HG02970 (cell line): Measurements from ENCODE around the gene C2orf78.
"Not testable (repeated sequence)": the region's sequence is repeated elsewhere in the genome, so short reads cannot be mapped to it uniquely, and the experiment has no call there.

Experiments used
- ATAC-seq: cut with Tn5 transposase; IDR thresholded peaks from one replicate; pipeline ENCODE4 v1.9.1; 2021; ENCODE audit warnings: mild to moderate bottlenecking, moderate library complexity, moderate number of reproducible peaks; ENCODE audit not compliant: unreplicated experiment, low FRiP score

Gene C2orf78

GRCh38 chr2:73783883-73784282, at the start of gene C2orf78:
C2orf78 (plus strand) TSS chr2:73784183; CDS start chr2:73784310, 127 bp downstream.
- ATAC-seq, result not testable (repeated sequence)

DNA sequence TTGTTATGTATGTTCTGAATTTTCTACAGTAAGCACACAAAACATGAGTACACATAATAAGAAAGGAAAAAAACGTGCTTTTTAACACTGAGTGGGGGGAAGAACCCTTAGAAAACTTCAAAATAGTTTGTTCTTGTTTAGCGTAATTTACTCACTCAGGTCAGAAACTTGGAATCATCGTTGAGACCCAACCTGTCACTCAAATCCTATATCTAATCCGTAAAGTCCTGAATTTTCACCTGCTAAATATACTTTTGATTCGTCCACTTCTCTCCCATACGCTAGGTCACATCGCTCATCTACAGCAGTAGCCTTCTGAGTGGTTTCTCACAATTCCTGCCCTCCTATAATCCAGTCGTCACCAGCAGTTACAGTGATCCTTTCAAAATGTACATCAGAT, 47.6 kb upstream of the C2orf78 start:
- peak; percentile 5 for ATAC-seq

- peak; percentile 87 for ATAC-seq
Observed at GRCh38 chr2:73736855-73737779, 46.9 kb upstream of the C2orf78 start, which contains the start of gene TPRKB. TPRKB (minus strand) TSS chr2:73737345; CDS start chr2:73734569, 2,776 bp downstream.

- ATAC-seq, result no peak
Observed at GRCh38 chr2:73739101-73739500, 44.9 kb upstream of the C2orf78 start.

GRCh38 chr2:73740767-73741166, 43.2 kb upstream of the C2orf78 start:
- no peak for ATAC-seq

GRCh38 chr2:73746015-73746876, 37.7 kb upstream of the C2orf78 start:
- no peak for ATAC-seq

GRCh38 chr2:73746877-73747208, 37.1 kb upstream of the C2orf78 start:
- ATAC-seq, result no peak

GRCh38 chr2:73749314-73749713, 34.7 kb upstream of the C2orf78 start:
- no peak for ATAC-seq

- ATAC-seq, result not testable (repeated sequence)
Observed at GRCh38 chr2:73754332-73754731, 29.7 kb upstream of the C2orf78 start.

- ATAC-seq, result no peak
Observed at GRCh38 chr2:73759285-73759764, 24.7 kb upstream of the C2orf78 start.

DNA sequence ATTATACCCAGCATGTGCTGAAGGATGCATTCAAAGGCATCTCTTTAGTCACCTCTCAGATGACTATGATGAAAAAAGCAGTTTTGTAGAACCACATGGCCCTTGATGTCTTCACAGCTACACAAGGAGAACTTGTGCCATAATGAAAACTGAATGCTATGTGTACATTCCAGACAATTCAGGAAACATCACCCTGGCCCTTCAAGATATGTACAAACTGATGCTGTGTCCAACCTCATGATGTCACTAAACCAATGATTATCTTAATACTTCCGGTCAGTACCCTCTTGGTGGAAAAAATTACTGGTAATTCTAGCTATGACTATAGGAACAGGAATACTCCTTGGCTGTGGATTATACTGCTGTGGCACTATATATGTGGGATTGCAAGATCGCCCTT, 24.1 kb upstream of the C2orf78 start:
- no peak for ATAC-seq

- no peak for ATAC-seq
Observed at GRCh38 chr2:73762571-73762970, 21.4 kb upstream of the C2orf78 start.

DNA sequence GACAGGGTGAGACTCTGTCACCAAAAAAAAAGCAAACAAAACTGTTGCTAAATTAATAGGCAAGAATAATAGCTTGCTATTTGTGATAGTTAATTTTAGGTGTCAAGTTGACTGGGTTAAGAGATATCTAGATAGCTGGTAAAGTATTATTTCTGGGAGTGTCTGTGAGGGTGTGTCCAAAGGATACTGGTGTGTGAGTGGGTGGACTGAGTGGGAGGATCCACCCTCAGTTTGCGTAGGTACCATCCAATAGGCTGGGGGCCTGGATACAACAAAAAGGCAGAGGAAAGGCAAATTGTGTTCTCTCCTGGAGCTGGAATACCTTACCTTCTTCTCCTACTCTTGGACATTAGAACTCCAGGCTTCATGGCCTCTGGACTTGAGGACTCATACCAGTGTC, 19.0 kb upstream of the C2orf78 start:
- ATAC-seq, result no peak

GRCh38 chr2:73766349-73766748, 17.6 kb upstream of the C2orf78 start:
- no peak for ATAC-seq

GRCh38 chr2:73766994-73767393, 17.0 kb upstream of the C2orf78 start:
- ATAC-seq, result no peak

- ATAC-seq, result no peak
Observed at GRCh38 chr2:73770725-73771124, 13.3 kb upstream of the C2orf78 start.

GRCh38 chr2:73772819-73773218, 11.2 kb upstream of the C2orf78 start:
- no peak for ATAC-seq

GRCh38 chr2:73776381-73776780, 7.6 kb upstream of the C2orf78 start:
- ATAC-seq, result no peak

- no peak for ATAC-seq
Observed at GRCh38 chr2:73776869-73777519, 7.0 kb upstream of the C2orf78 start.

DNA sequence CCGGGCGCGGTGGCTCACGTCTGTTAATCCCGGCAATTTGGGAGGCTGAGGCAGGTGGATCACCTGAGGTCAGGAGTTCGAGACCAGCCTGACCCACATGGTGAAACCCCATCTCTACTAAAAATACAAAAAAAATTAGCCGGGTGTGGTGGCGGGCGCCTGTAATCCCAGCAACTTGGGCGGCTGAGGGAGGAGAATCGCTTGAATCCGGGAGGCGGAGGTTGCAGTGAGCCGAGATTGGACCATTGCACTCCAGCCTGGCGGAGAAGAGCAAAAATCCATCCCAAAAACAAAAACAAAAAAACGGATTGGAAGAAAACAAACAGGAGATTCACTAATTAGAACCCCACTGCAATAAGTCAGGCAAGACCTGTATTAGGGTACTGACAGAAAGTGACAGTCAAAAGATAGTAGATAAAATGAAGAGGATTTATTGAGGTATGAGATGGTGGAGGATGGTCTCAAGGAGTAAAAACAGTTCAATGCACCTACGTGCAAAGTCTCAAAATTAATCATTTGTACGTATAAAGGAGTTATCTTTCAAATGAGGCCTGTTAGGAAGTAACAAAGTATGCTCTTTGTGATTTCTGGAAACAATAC, 5.0 kb upstream of the C2orf78 start:
- ATAC-seq, result not testable (repeated sequence)
